HCT116 (cell line): ENCODE results near the gene PPIF. TPM values are rescaled to one million over a fixed set of nuclear protein-coding genes. Genes with fewer than 3 reads are reported as not detected.
A peak's percentile ranks its signal among the peaks of the same experiment; 100 is the strongest.

Source experiments
- ATAC-seq: fragments of 200-7000 bp; cut with Tn5 transposase; 2 replicates; pipeline ENCODE4 v1.9.1; 2020; ENCODE audit warnings: mild to moderate bottlenecking, moderate library complexity
- BruUV-seq: library from RNA; stranded (reverse); fragments of 400-500 nt; replicated peaks from 2 replicates; lab custom pipeline; 2021; lab: Mats Ljungman, UMichigan
- CTCF ChIA-PET: fragments of 300-600 bp; sonication (Branson Sonifier 250); formaldehyde crosslinking; loops from one replicate; lab custom pipeline; 2021; ENCODE audit warnings: antibody characterized with exemption; lab: Charles Lee
- POLR2A ChIA-PET: fragments of 300-600, 350-600 bp; sonication (Branson Sonifier 250); formaldehyde crosslinking; loops from one replicate; lab custom pipeline; 2021; ENCODE audit warnings: antibody characterized with exemption; lab: Charles Lee
- RAD21 ChIA-PET, 2 experiments: fragments of 300-600 bp; sonication (Branson Sonifier 250); formaldehyde crosslinking; loops; one replicate each; lab custom pipeline; 2023; ENCODE audit warnings: low total read pairs in 2 of 2; ENCODE audit not compliant: uncharacterized antibody in 2 of 2, unreplicated experiment in 2 of 2, low non-redundant PET in 1 of 2; lab: Charles Lee
- DNase-seq: peaks from one replicate; pipeline ENCODE4 v3.0.0-alpha.2; 2010; ENCODE audit warnings: low read depth, low spot score
- H2AFZ ChIP-seq: fragments of 200-600 bp; shearing (Covaris generic), sonication (generic); 2 replicates; pipeline ENCODE4 v1.6.1; 2017; ENCODE audit warnings: low read depth, mixed run types, mixed read lengths, antibody characterized with exemption, low read length; ENCODE audit not compliant: poor library complexity, severe bottlenecking
- H3K27ac ChIP-seq: 2 replicates; pipeline ENCODE4 v1.5.1; 2012; ENCODE audit warnings: low read depth, low read length
- H3K27me3 ChIP-seq: fragments of 200-600 bp; sonication (generic); 2 replicates; pipeline ENCODE4 v1.6.1; 2016; ENCODE audit warnings: mixed run types, low read length, mixed read lengths; ENCODE audit not compliant: insufficient read depth
- H3K36me3 ChIP-seq, 2 experiments: fragments of 200-500 bp in 1 of 2; fragments of 200-600 bp in 1 of 2; sonication (Bioruptor generic) in 1 of 2; sonication (generic) in 1 of 2; 2 replicates each; pipeline versions ENCODE4 v1.5.1 to v1.6.1; 2014 to 2016; ENCODE audit warnings: low read length in 2 of 2, inconsistent platforms in 1 of 2, mixed read lengths in 1 of 2, mixed run types in 1 of 2; ENCODE audit not compliant: insufficient read depth in 2 of 2, control insufficient read depth in 1 of 2
- H3K4me1 ChIP-seq, 2 experiments: fragments of 200-600 bp in 1 of 2; sonication (generic) in 1 of 2; 2 replicates each; pipeline versions ENCODE4 v1.5.1 to v1.6.1; 2012 to 2017; ENCODE audit warnings: low read length in 2 of 2, inconsistent platforms in 1 of 2, mild to moderate bottlenecking in 1 of 2, mixed read lengths in 1 of 2, mixed run types in 1 of 2, moderate library complexity in 1 of 2; ENCODE audit not compliant: insufficient read depth in 2 of 2, control insufficient read depth in 1 of 2
- H3K4me2 ChIP-seq: fragments of 200-600 bp; sonication (generic); 2 replicates; pipeline ENCODE4 v1.6.1; 2017; ENCODE audit warnings: mixed run types, low read length, mixed read lengths
- H3K4me3 ChIP-seq, 2 experiments: fragments of 200-600 bp in 1 of 2; sonication (generic) in 1 of 2; replicated peaks in 1 of 2; 2 replicates each; pipeline ENCODE4 v1.5.1; 2011 to 2016; ENCODE audit warnings: low read length in 2 of 2, control low read depth in 1 of 2, low read depth in 1 of 2, mild to moderate bottlenecking in 1 of 2, mixed read lengths in 1 of 2, mixed run types in 1 of 2
- H3K79me2 ChIP-seq: fragments of 200-600 bp; sonication (generic); 2 replicates; pipeline ENCODE4 v1.6.1; 2017; ENCODE audit warnings: mild to moderate bottlenecking, mixed run types, low read length, moderate library complexity, mixed read lengths; ENCODE audit not compliant: insufficient read depth
- H3K9ac ChIP-seq: fragments of 200-600 bp; sonication (generic); 2 replicates; pipeline ENCODE4 v1.6.1; 2016; ENCODE audit warnings: low read length, mixed read lengths
- H3K9me2 ChIP-seq: fragments of 200-600 bp; sonication (generic), shearing (Covaris generic); 2 replicates; pipeline ENCODE4 v1.6.1; 2017; ENCODE audit warnings: mixed run types, mild to moderate bottlenecking, moderate library complexity; ENCODE audit not compliant: insufficient read depth
- H3K9me3 ChIP-seq, 2 experiments: fragments of 200-500 bp in 1 of 2; fragments of 200-600 bp in 1 of 2; sonication (Bioruptor generic) in 1 of 2; sonication (generic) in 1 of 2; 2 replicates each; pipeline ENCODE4 v1.6.1; 2014 to 2017; ENCODE audit warnings: low read length in 2 of 2, mixed read lengths in 2 of 2, inconsistent platforms in 1 of 2, low read depth in 1 of 2, mild to moderate bottlenecking in 1 of 2, mixed run types in 1 of 2, moderate library complexity in 1 of 2; ENCODE audit not compliant: control insufficient read depth in 1 of 2, insufficient read depth in 1 of 2
- H4K20me1 ChIP-seq: fragments of 200-600 bp; sonication (generic), shearing (Covaris generic); 2 replicates; pipeline ENCODE4 v1.6.1; 2017; ENCODE audit warnings: mixed run types, mild to moderate bottlenecking, moderate library complexity; ENCODE audit not compliant: insufficient read depth
- ATF3 ChIP-seq: IDR thresholded peaks from 2 replicates; pipeline ENCODE4 v1.6.1; 2012
- CTCF ChIP-seq, 3 experiments: fragments of 200-600 bp in 1 of 3; sonication (generic) in 1 of 3; IDR thresholded peaks in 2 of 3; conservative IDR thresholded peaks in 1 of 3; 2 replicates each; pipeline ENCODE4 v1.5.1; 2012 to 2017; ENCODE audit warnings: low read depth in 2 of 3, low read length in 2 of 3, antibody characterized with exemption in 1 of 3, borderline replicate concordance in 1 of 3, control low read depth in 1 of 3, mild to moderate bottlenecking in 1 of 3, mixed read lengths in 1 of 3, mixed run types in 1 of 3, moderate library complexity in 1 of 3; ENCODE audit not compliant: insufficient read depth in 1 of 3
- EGR1 ChIP-seq: IDR thresholded peaks from 2 replicates; pipeline ENCODE4 v1.6.1; 2012; ENCODE audit warnings: low read depth
- EZH2 ChIP-seq: fragments of 200-600 bp; sonication (generic); IDR thresholded peaks from 2 replicates; pipeline ENCODE4 v1.6.1; 2017; ENCODE audit warnings: antibody characterized with exemption, mixed run types
- FOSL1 ChIP-seq: IDR thresholded peaks from 2 replicates; pipeline ENCODE4 v1.6.1; 2012; ENCODE audit warnings: low read depth
- POLR2AphosphoS5 ChIP-seq: IDR thresholded peaks from 2 replicates; pipeline ENCODE4 v1.6.1; 2011; ENCODE audit warnings: mild to moderate bottlenecking, low read depth, low read length, moderate library complexity
- TCF7L2 ChIP-seq: IDR thresholded peaks from 2 replicates; pipeline ENCODE4 v1.7.0; 2011; ENCODE audit warnings: borderline replicate concordance, inconsistent platforms; ENCODE audit not compliant: insufficient read depth, insufficient read length; ENCODE audit errors: extremely low read depth
- ZBTB33 ChIP-seq: IDR thresholded peaks from 2 replicates; pipeline ENCODE4 v1.6.1; 2011; ENCODE audit warnings: mild to moderate bottlenecking, low read length, moderate library complexity; ENCODE audit not compliant: insufficient replicate concordance; ENCODE audit errors: extremely low read depth
- ZNF274 ChIP-seq: fragments of 200-500 bp; sonication (Bioruptor generic); IDR thresholded peaks from 2 replicates; pipeline ENCODE4 v1.6.1; 2014; ENCODE audit warnings: mild to moderate bottlenecking, low read depth, low read length, inconsistent platforms
- intact Hi-C: fragments of 100-400 bp; cut with micrococcal nuclease; formaldehyde crosslinking; loops from 2 replicates; pipeline ENCODE4 v1.10.0; 2022
- total RNA-seq: library from RNA; stranded (reverse); gene quantifications from one replicate; pipeline ENCODE4 v1.2.1, GENCODE V29; 2021; ENCODE audit not compliant: unreplicated experiment

PPIF gene
- total RNA-seq, 1 experiment from 2014 or later: 85.0 TPM

DNA sequence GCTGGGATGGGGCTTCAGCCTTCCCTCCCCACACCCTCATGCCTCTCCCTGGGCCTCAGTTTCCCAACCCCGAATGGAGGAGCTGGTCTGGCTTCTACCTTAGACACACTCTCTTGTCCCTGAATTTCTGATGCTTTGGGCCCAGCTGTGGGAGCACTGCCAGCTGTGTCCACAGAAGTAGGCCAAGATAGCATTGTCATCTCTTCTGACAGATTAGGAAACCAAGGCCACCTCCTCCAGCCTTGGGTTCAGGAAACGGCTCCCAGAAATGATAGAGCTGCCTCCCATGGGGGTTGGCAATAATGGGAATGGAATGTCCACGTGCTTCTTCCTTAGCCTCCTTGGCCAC, 1.3 kb downstream of the PPIF start:
- no peak for DNase-seq
- Histone ChIP-seq H3K79me2 (peaks cover 59% of the 10 kb centered on the region), H3K27me3 (no peaks in the 10 kb centered on the region)
- RAD21 ChIA-PET: no interaction called here
- BruUV-seq: TSS peak; percentile 41
- TF ChIP-seq ZNF274 (no peak), ZBTB33 (no peak), ATF3 (no peak), EZH2 (no peak), POLR2AphosphoS5 (no peak), EGR1 (no peak), CTCF (IDR thresholded peaks at IDR 0.05 in 2 of 3, conservative IDR thresholded peaks at IDR 0.05 in 1 of 3; ENCODE audit: borderline replicate concordance in 1 of 3, insufficient read depth in 1 of 3, low read depth in 2 of 3, low read length in 2 of 3) (no peak), TCF7L2 (no peak), FOSL1 (no peak)
- TF ChIP-seq, all 23 proteins: peak for 0
- Histone ChIP-seq H3K4me3 (peak overlapping the region; percentile 85 to 99), H3K9ac (peak overlapping the region; percentile 100), H3K27ac (peak overlapping the region; percentile 90; the same call in 1 of the 2 replicates), H3K4me2 (peak overlapping the region; percentile 97), H3K9me3 (no peaks in the 10 kb centered on the region), H3K9me2 (no peaks in the 10 kb centered on the region), H2AFZ (no peak overlapping the region), H4K20me1 (peaks cover 12% of the 10 kb centered on the region; the same call in 1 of the 2 replicates), H3K36me3 (peaks cover 27 to 50% of the 10 kb centered on the region in 2 experiments; a peak in 3 of 4 replicates), H3K4me1 (peaks cover 7 to 25% of the 10 kb centered on the region in 2 experiments; a peak in 3 of 4 replicates)
- no peak for ATAC-seq
- intact Hi-C loops: no loop called here
- POLR2A ChIA-PET: no interaction called here
- CTCF ChIA-PET: no interaction called here
